Measurements from ENCODE around the gene PFKL. TPM values are rescaled to one million over a fixed set of nuclear protein-coding genes. Genes with fewer than 3 reads are reported as not detected.

The PFKL gene
- total and polyA plus RNA-seq, 2 of the 8 experiments (the other 6 are each of a cell fraction or from before 2014, with no cell fraction given) = 80.2 to 82.3 TPM

DNA sequence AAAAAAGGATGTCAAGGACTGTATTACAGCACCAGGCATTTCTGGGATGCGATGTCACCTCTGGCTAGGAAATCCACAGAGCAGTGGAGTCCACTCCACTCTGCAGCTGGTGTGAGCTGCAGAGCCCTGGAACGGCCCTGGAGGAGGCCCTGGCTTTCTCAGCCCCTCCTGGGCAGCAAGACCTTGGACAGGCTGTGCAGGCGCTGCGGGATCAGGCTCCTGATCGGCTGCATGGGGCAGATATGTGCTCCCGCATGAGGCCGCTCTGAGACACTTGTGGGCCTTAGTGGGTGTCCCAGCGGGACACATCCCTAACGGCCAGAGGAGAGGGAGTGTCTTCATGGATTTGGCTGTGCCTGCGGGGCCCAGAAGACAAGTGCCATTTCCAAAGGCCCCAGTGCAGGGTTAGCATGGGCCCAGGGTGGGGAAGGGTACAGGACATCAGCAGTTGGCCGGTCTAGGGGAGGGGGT is 44.3 kb upstream of the PFKL start:
- Histone ChIP-seq H3K23me2 (ENCODE audit: low read depth, low read length) (no peaks in the 10 kb centered on the region), H3K27ac (ENCODE audit: low read depth, low read length) (no peak overlapping the region), H2AFZ (ENCODE audit: low read length) (no peak overlapping the region), H4K91ac (replicated peaks; ENCODE audit: insufficient read length, low read length) (no peak overlapping the region), H3K56ac (replicated peaks; ENCODE audit: insufficient read length, low read depth, low read length) (no peak overlapping the region), H2BK120ac (replicated peaks; ENCODE audit: low read depth, low read length) (no peak overlapping the region), H3K9ac (replicated peaks in 1 of 4; ENCODE audit: extremely low read depth in 1 of 4, low read depth in 3 of 4, low read length in 3 of 4) (no peak overlapping the region), H3K23ac (ENCODE audit: insufficient read length) (no peak overlapping the region), H2BK15ac (ENCODE audit: low read length) (no peak overlapping the region), H3K4ac (replicated peaks; ENCODE audit: insufficient read length, low read depth, low read length) (no peak overlapping the region), H3K4me1 (replicated peaks in 1 of 4; ENCODE audit: control insufficient read depth in 3 of 4, insufficient read depth in 4 of 4, low read length in 3 of 4) (no peaks in the 10 kb centered on the region), H3K4me2 (ENCODE audit: insufficient read depth in 1 of 2, low read depth in 2 of 2, low read length in 2 of 2) (no peak overlapping the region), H4K8ac (ENCODE audit: extremely low read depth, insufficient read depth, low read length) (no peak overlapping the region), H3K79me2 (ENCODE audit: control insufficient read depth in 1 of 2, insufficient read depth in 2 of 2, low read length in 2 of 2) (no peaks in the 10 kb centered on the region), H2BK12ac (ENCODE audit: low read depth, low read length) (no peak overlapping the region), H3K18ac (ENCODE audit: extremely low read depth, low read length) (no peak overlapping the region), H4K20me1 (replicated peaks in 1 of 2; ENCODE audit: control insufficient read depth in 1 of 2, insufficient read depth in 2 of 2, low read length in 2 of 2) (no peaks in the 10 kb centered on the region), H3K14ac (ENCODE audit: insufficient read length) (no peak overlapping the region), H2BK20ac (ENCODE audit: low read length) (no peak overlapping the region), H3K79me1 (ENCODE audit: low read depth, low read length) (no peaks in the 10 kb centered on the region), H2AK5ac (ENCODE audit: low read depth, low read length) (no peak overlapping the region), H3K27me3 (replicated peaks in 1 of 4; ENCODE audit: control insufficient read depth in 3 of 4, extremely low read depth in 1 of 4, insufficient read depth in 3 of 4, low read length in 3 of 4) (no peaks in the 10 kb centered on the region), H3K9me3 (ENCODE audit: insufficient read depth in 2 of 2, low read depth in 1 of 2, low read length in 1 of 2) (no peaks in the 10 kb centered on the region), H4K5ac (ENCODE audit: insufficient read length, low read depth, low read length) (no peak overlapping the region), H3K36me3 (ENCODE audit: control insufficient read depth in 2 of 4, insufficient read depth in 4 of 4, low read length in 3 of 4) (no peaks in the 10 kb centered on the region), H3K4me3 (ENCODE audit: extremely low read depth in 1 of 4, insufficient read depth in 2 of 4, low read depth in 3 of 4, low read length in 4 of 4) (no peak overlapping the region), H2BK5ac (ENCODE audit: low read depth, low read length) (no peak overlapping the region)
- FAIRE-seq (no peak), DNase-seq (ENCODE audit: low read depth in 1 of 2, low spot score in 2 of 2) (no peak)
- CTCF ChIA-PET (ENCODE audit: partially characterized antibody) = interaction anchor here (1.5 to 2.0 kb wide), 2 partner anchors 13 to 42 kb away, joined by 4 to 5 read pairs; no protein-coding TSS in a partner anchor
- POLR2A ChIA-PET (ENCODE audit: partially characterized antibody) = no interaction called here
- WGBS, 2 experiments (ENCODE audit: extremely low coverage in 1 of 2, insufficient coverage in 1 of 2, insufficient read length in 1 of 2, insufficient replicate concordance in 2 of 2, low coverage in 1 of 2, low lambda C conversion rate in 2 of 2, missing lambda C conversion rate in 1 of 2) = 90% methylated on average over 9 of the region's 11 CpGs; no CpG with 5 or more reads in 1 of the 2 experiments
- TF ChIP-seq EGR1 (IDR thresholded peaks at IDR 0.05; ENCODE audit: borderline replicate concordance, low read depth, low read length) (no peak), RAD21 (IDR thresholded peaks at IDR 0.05 in 1 of 2, conservative IDR thresholded peaks at IDR 0.05 in 1 of 2; ENCODE audit: low read depth in 2 of 2, low read length in 2 of 2) (no peak)

Measured in H1 (cell line).